A549 treated with AZD9567 at 1 μM for 4 hours (cell line): ENCODE measurements around the gene SSX2. TPM values are rescaled to one million over a fixed set of nuclear protein-coding genes. Genes with fewer than 3 reads are reported as not detected.

Source experiments
- total RNA-seq: library from RNA; stranded (reverse); fragments of 200-300 nt; extraction: Qiagen RNA extraction; gene quantifications from 5 replicates; pipeline ENCODE4 v1.2.3, GENCODE V29; 2022; ENCODE audit not compliant: insufficient read depth

SSX2 gene
- not detected in 5 replicates for total RNA-seq

GRCh38 chrX:52707078-52707477, at the start of gene SSX2:
SSX2 (minus strand) TSS chrX:52707178; CDS start chrX:52705749, 1,429 bp downstream.

DNA sequence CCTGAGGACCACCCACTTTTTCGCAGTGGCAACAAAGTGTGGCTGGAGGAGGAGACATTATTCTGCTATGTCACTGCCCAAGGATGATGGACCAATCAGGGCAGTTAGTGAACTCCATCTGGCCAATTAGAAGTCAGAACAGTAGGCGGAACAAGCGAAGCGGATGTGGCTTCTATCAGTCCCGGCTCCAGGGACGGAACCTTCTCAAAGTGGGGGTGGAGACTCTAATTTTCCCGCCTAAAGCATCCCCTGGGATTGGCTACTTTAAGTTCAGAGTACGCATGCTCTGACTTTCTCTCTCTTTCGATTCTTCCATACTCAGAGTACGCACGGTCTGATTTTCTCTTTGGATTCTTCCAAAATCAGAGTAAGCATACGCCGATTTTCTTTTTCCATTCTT, 44.0 kb upstream of the SSX2 start, which contains the start of gene SSX2B:
SSX2B (plus strand) TSS at position 301 of the 400 bp plus-strand sequence. CDS start 1,429 bp downstream, outside the sequence.

DNA sequence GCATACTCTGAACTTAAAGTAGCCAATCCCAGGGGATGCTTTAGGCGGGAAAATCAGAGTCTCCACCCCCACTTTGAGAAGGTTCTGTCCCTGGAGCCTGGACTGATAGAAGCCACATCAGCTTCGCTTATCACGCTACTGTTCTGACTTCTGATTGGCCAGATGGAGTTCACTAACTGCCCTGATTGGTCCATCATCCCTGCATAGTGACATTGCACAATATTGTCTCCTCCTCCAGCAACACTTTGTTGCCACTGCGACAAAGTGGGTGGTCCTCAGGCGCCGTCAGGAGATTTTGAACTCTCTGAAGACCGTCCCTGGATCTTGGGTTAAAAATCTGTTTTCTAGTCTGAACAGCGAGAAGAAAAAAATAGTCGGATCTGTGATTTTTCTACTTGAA, 52.2 kb downstream of the SSX2 start, which contains the start of gene SSX7:
SSX7 (minus strand) TSS at position 101 of the 400 bp plus-strand sequence. CDS start 1,428 bp downstream, outside the sequence.

Other genes starting within 250 kb of the SSX2 start
- gene XAGE1A, start 211.4 kb downstream of the SSX2 start, total RNA-seq, result 22.3 to 121 TPM (median 24.8 TPM) in 5 replicates
- gene XAGE1B, start 190.1 kb downstream of the SSX2 start, total RNA-seq, result 129 to 210 TPM (median 200 TPM) in 5 replicates
- gene SSX7, start 52.3 kb downstream of the SSX2 start, total RNA-seq, result not detected in 5 replicates
- gene SSX2B, start 44.1 kb upstream of the SSX2 start, total RNA-seq, result not detected in 5 replicates
- gene SPANXN5, start 90.2 kb upstream of the SSX2 start, total RNA-seq, result not detected in 5 replicates
- not detected in 5 replicates for gene XAGE5, start 104.1 kb upstream of the SSX2 start, total RNA-seq
- gene XAGE3, start 160.9 kb upstream of the SSX2 start, total RNA-seq, result not detected in 5 replicates
- 13.9 to 16.3 TPM (median 15.1 TPM) in 5 replicates for gene FAM156B, start 190.2 kb upstream of the SSX2 start, total RNA-seq